ENCODE measurements around the gene AURKAIP1. TPM values are rescaled to one million over a fixed set of nuclear protein-coding genes. Genes with fewer than 3 reads are reported as not detected.

The AURKAIP1 gene
- 23.0 and 76.1 TPM in 2 replicates for total RNA-seq (2011; cell fraction: chromatin; rRNA removed; ENCODE audit: low replicate concordance)
- total RNA-seq (2011; cell fraction: nucleolus; rRNA removed) = 97.2 and 110 TPM in 2 replicates
- total RNA-seq (2011; cell fraction: nucleoplasm; rRNA removed) = 49.6 and 53.2 TPM in 2 replicates
- total RNA-seq (2014; rRNA removed) (478 and 554 TPM in 2 replicates), total RNA-seq (2014; rRNA removed; fragmentation: Illumina TruSeq; extraction: Trizol) (19.4 and 34.6 TPM in 2 replicates), total RNA-seq (2015; rRNA removed; fragmentation: Illumina TruSeq; extraction: Trizol) (113 and 115 TPM in 2 replicates), total RNA-seq (2021) (346 and 388 TPM in 2 replicates), polyA plus RNA-seq (2011; rRNA removed) (92.0 and 96.0 TPM in 2 replicates), polyA plus RNA-seq (2014; fragmentation: Illumina TruSeq; extraction: Trizol) (66.4 and 151 TPM in 2 replicates), polyA plus RNA-seq (2014; fragmentation: Nextera tagmentation; extraction: Ambion mirVana) (10 to 100 TPM in 1 of 2 experiments, 1 to 10 TPM in 1; 7.8 to 32.9 TPM), polyA plus RNA-seq (2014; rRNA removed) (385 and 391 TPM in 2 replicates), polyA minus RNA-seq (2011; rRNA and poly(A)+ RNA removed) (16.0 and 24.9 TPM in 2 replicates), Bru-seq, nascent RNA (percentile 95 among the genes with signal in this experiment), BruChase-seq, experiment 1, labeled RNA remaining after a 2-hour chase (percentile 92 among the genes with signal in this experiment), BruChase-seq, experiment 2, labeled RNA remaining after a 6-hour chase (percentile 92 among the genes with signal in this experiment)
- 83.3 and 266 TPM in 2 replicates for polyA plus RNA-seq (2011; cell fraction: cytosol; rRNA removed)
- 80.6 and 118 TPM in 2 replicates for polyA plus RNA-seq (2011; cell fraction: nucleus; rRNA removed)
- 196 and 204 TPM in 2 replicates for polyA plus RNA-seq (2012)
- 55.8 and 62.3 TPM in 2 replicates for polyA minus RNA-seq (2011; cell fraction: cytosol; rRNA and poly(A)+ RNA removed)
- polyA minus RNA-seq (2011; cell fraction: nucleus; rRNA and poly(A)+ RNA removed) = 24.6 and 29.9 TPM in 2 replicates
- long read RNA-seq, experiment 1, transcript AURKAIP1-201 (4 exons, 798 nt) = minor isoform, 24 of 958 reads
- long read RNA-seq, experiment 1, transcript AURKAIP1-204 (4 exons, 875 nt) = minor isoform, 174 of 958 reads
- long read RNA-seq, experiment 1, transcript AURKAIP1-202 (4 exons, 1,047 nt) = major isoform, 311 of 958 reads
- long read RNA-seq, experiment 1, transcript AURKAIP1-203 (3 exons, 1,072 nt) = minor isoform, 96 of 958 reads
- long read RNA-seq, experiment 1, partial matches to known transcripts = 319 of 958 reads
- long read RNA-seq, experiment 1, other reads (novel, unspliced or antisense) = 34 of 958 reads
- long read RNA-seq, experiment 2, transcript AURKAIP1-203 (3 exons, 1,072 nt) = major isoform, 132 of 397 reads
- long read RNA-seq, experiment 2, transcript AURKAIP1-202 (4 exons, 1,047 nt) = minor isoform, 84 of 397 reads
- long read RNA-seq, experiment 2, transcript AURKAIP1-201 (4 exons, 798 nt) = minor isoform, 14 of 397 reads
- long read RNA-seq, experiment 2, transcript AURKAIP1-204 (4 exons, 875 nt) = minor isoform, 92 of 397 reads
- long read RNA-seq, experiment 2, partial matches to known transcripts = 67 of 397 reads
- long read RNA-seq, experiment 2, other reads (novel, unspliced or antisense) = 8 of 397 reads
- long read RNA-seq, experiment 3, transcript AURKAIP1-204 (4 exons, 875 nt) = minor isoform, 47 of 404 reads
- long read RNA-seq, experiment 3, transcript AURKAIP1-201 (4 exons, 798 nt) = minor isoform, 20 of 404 reads
- long read RNA-seq, experiment 3, transcript AURKAIP1-203 (3 exons, 1,072 nt) = minor isoform, 27 of 404 reads
- long read RNA-seq, experiment 3, transcript AURKAIP1-202 (4 exons, 1,047 nt) = major isoform, 287 of 404 reads
- long read RNA-seq, experiment 3, partial matches to known transcripts = 16 of 404 reads
- long read RNA-seq, experiment 3, other reads (novel, unspliced or antisense) = 7 of 404 reads

DNA sequence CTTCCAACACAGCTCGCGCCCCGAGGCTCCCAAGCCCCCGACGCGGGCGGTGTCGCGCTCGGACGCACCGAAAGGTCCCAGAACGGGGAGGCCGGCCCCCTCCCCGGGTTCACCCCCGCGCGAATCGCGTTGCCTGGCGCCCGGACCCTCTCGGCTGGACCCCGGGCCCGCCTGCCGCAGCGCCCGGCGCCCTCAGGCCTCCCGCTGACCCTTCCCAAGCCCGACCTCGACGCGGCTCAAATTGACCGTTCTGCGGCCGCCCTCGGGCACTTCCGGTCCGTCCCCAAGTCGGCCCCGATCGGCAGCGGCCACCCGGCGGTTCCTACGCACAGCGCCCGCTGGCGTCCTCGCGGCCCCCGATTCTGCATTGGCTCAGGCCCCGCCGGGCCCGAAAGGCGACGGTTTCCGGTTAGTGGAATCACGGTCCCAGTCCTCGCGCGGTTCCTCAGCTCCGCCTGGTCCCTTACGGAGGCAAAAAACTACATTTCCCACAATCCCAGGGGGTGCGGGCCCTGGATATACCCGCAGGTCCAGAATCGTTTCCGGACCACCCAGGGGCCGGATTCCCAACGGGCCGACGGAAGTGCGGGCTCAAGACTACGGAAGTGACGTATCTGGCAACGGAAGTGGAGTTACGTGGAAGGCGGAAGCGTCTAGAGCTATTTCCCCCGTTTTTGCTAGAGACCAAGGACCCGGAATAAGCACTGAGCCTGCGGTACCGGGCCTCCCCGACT lies at the start of gene AURKAIP1:
TSS of gene AURKAIP1 (minus strand) at position 279 of the 734 bp plus-strand sequence. CDS start 451 bp downstream, outside the sequence.
- peaks cover 31% of the 10 kb centered on the region for H3K79me2 ChIP-seq (ENCODE audit: control insufficient read depth, insufficient read depth, low read length)
- BruUV-seq (replicated peaks) = no TSS peak
- ChIA-PET CTCF (ENCODE audit: low intra/inter-chr PET ratio) (interaction anchor here (0.6 to 1.5 kb wide), 2 partner anchors 26 to 40 kb away, joined by 4 to 5 read pairs; partner anchors contain the start of gene DVL1), POLR2A (interaction anchor here (0.6 to 4.2 kb wide), 22 partner anchors 12 to 795 kb away, joined by 3 to 54 read pairs (median 4); partner anchors contain the start of genes CCNL2 and MRPL20)
- peak within 1 kb of the TSS; percentile 97 for H3K27ac ChIP-seq (ENCODE audit: extremely low read depth, low read depth, low read length)
- H3K4me2 ChIP-seq (ENCODE audit: insufficient read depth, low read length) = peak within 1 kb of the TSS; percentile 89
- peak within 1 kb of the TSS; percentile 99 for H3K9ac ChIP-seq (ENCODE audit: insufficient read depth in 1 of 2, low read depth in 2 of 2, low read length in 2 of 2)
- FAIRE-seq (peak; percentile 100), DNase-seq (ENCODE audit: extremely low read depth in 1 of 4, low spot score in 3 of 4) (peak; percentile 95 to 100 (median 98)), ATAC-seq (peak; percentile 96)
- peak within 1 kb of the TSS; percentile 78 for H2AFZ ChIP-seq (ENCODE audit: low read depth, low read length)
- H3K4me3 ChIP-seq = peak within 1 kb of the TSS; percentile 100
- peaks cover 7% of the 10 kb centered on the region; the same call in 1 of the 2 replicates for H4K20me1 ChIP-seq (replicated peaks; ENCODE audit: control insufficient read depth, insufficient read depth, low read length)
- intact Hi-C loops (cut with micrococcal nuclease) = loop anchor here (1.0 to 10.0 kb wide), 4 partner anchors 23 to 130 kb away; partner anchors contain the start of genes ACAP3, CPTP, INTS11 and PUSL1
- in situ Hi-C loops (cut with MboI) = no loop called here
- H3K36me3 ChIP-seq (ENCODE audit: control insufficient read depth, insufficient read depth, low read length) = peaks cover 26% of the 10 kb centered on the region
- WGBS (ENCODE audit: insufficient coverage, low coverage, missing lambda C conversion rate) = under 1% methylated on average over 63 of the region's 85 CpGs
- no peaks in the 10 kb centered on the region for H3K9me3 ChIP-seq (replicated peaks; ENCODE audit: control insufficient read depth, insufficient read depth, low read depth, low read length)
- peaks cover 6% of the 10 kb centered on the region for H3K9me1 ChIP-seq (ENCODE audit: control insufficient read depth, insufficient read depth, low read length)
- no peaks in the 10 kb centered on the region for H3K27me3 ChIP-seq (ENCODE audit: control insufficient read depth in 2 of 2, insufficient read depth in 2 of 2, low read length in 2 of 2)
- H3K4me1 ChIP-seq (replicated peaks in 1 of 2; ENCODE audit: control insufficient read depth in 2 of 2, insufficient read depth in 2 of 2, low read length in 2 of 2) = peaks cover 16 to 59% of the 10 kb centered on the region in 2 experiments
- TF ChIP-seq FOXP1 (CRISPR knock-in tag; IDR thresholded peaks at IDR 0.05) (no peak; the same call in 1 of the 2 replicates), MEF2D (tag; conservative IDR thresholded peaks at IDR 0.05; ENCODE audit: low read depth) (peak; percentile 42), SPI1 (IDR thresholded peaks at IDR 0.05; ENCODE audit: borderline replicate concordance, low read depth, low read length) (peak; percentile 87), TAL1 (IDR thresholded peaks at IDR 0.05) (no peak), NFIX (CRISPR knock-in tag; IDR thresholded peaks at IDR 0.05; ENCODE audit: low read depth) (no peak), ETV5 (CRISPR knock-in tag; IDR thresholded peaks at IDR 0.05; ENCODE audit: low read depth) (peak; percentile 98), TRIM24 (IDR thresholded peaks at IDR 0.05) (peak in 1 of 2 experiments; percentile 100; a peak in 2 of 4 replicates), POLR3G (IDR thresholded peaks at IDR 0.05; ENCODE audit: extremely low read depth, insufficient read length, insufficient replicate concordance) (no peak), RBM14 (IDR thresholded peaks at IDR 0.05; ENCODE audit: borderline replicate concordance, insufficient read depth, low read depth, low read length) (no peak)

All from K562 (cell line).